Measurements from ENCODE around the gene STIM2.

- TF ChIP-seq EP300 (IDR thresholded peaks at IDR 0.05; ENCODE audit: low read depth) (no peak), CTCF (IDR thresholded peaks at IDR 0.05) (no peak), POLR2A (IDR thresholded peaks at IDR 0.05) (no peak)
Observed at GRCh38 chr4:26867914-26868684, 7.5 kb downstream of the STIM2 start.

All from transverse colon (tissue), 3 donors.